ENCODE measurements around the gene NEK4. TPM values are rescaled to one million over a fixed set of nuclear protein-coding genes. Genes with fewer than 3 reads are reported as not detected.

NEK4 gene
- total RNA-seq, 1 donor, result 12.3 TPM

- Histone ChIP-seq H3K27me3 (ENCODE audit: insufficient read depth, low read length) (no peaks in the 10 kb centered on the region), H3K4me1 (ENCODE audit: insufficient read depth, low read length) (peaks cover 29% of the 10 kb centered on the region), H3K9me3 (ENCODE audit: low read depth, low read length) (no peaks in the 10 kb centered on the region), H3K4me3 (ENCODE audit: low read length) (no peak overlapping the region)
Measured at GRCh38 chr3:52670621-52671521, 99.9 kb downstream of the NEK4 start.

DNA sequence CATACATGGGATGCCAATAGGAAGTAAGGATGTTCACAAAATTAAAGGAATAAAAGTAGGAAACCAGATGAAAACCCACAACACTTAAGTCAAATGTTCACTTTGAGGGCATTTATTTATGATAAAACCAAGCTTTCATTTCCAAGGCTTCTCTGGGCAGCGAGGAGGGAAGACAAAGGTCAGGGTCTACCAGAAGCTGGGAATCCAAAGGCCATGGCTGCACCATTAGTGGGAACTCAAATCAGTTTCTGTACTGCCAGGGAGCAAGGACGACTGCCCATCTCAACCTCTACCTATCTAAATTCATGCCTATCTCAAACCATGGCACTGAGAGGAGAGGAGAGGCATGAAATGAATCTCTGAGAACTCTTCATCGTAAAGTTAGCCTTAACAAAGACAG lies 107.6 kb downstream of the NEK4 start:
- no peak overlapping the region for H3K4me3 ChIP-seq (ENCODE audit: low read length)
- H3K4me1 ChIP-seq (ENCODE audit: insufficient read depth, low read length), result no peaks in the 10 kb centered on the region
- H3K27me3 ChIP-seq (ENCODE audit: insufficient read depth, low read length), result no peaks in the 10 kb centered on the region
- no peaks in the 10 kb centered on the region for H3K9me3 ChIP-seq (ENCODE audit: low read depth, low read length)

DNA sequence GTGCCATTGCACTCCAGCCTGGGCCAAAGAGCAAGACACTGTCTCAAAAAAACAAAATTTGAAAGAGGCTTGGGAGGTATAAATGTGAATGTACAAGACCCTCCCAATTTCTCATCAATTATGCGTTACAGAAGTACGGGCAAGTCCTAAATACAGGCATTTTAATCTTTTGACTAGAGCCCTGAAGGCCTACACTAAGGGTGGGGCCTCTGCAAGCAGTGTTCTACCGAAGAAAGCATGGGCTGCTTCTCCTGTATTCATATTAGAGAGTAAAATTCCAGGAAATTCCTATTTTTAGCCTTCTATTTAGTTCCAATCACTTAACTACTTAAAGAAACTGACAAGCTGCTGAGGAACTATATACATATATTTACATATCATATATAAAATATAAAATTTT lies 110.7 kb downstream of the NEK4 start:
- Histone ChIP-seq H3K27me3 (ENCODE audit: insufficient read depth, low read length) (no peaks in the 10 kb centered on the region), H3K4me1 (ENCODE audit: insufficient read depth, low read length) (no peaks in the 10 kb centered on the region), H3K9me3 (ENCODE audit: low read depth, low read length) (no peaks in the 10 kb centered on the region)

More for the DNA sequence above, 110.7 kb downstream of the NEK4 start:
- H3K4me3 ChIP-seq (ENCODE audit: low read length), result no peak overlapping the region

Other genes starting within 250 kb of the NEK4 start
- 0.73 TPM for gene NT5DC2, start 237.1 kb downstream of the NEK4 start, total RNA-seq
- gene UQCC5, start 234.3 kb downstream of the NEK4 start, total RNA-seq, result 1.2 TPM
- gene PBRM1, start 85.0 kb downstream of the NEK4 start, total RNA-seq, result 48.7 TPM
- gene GNL3, start 84.9 kb downstream of the NEK4 start, total RNA-seq, result 110 TPM
- 7.6 TPM for gene GLT8D1, start 65.1 kb downstream of the NEK4 start, total RNA-seq
- gene SPCS1, start 64.8 kb downstream of the NEK4 start, total RNA-seq, result 44.7 TPM
- 0.52 TPM for gene ITIH1, start 6.7 kb upstream of the NEK4 start, total RNA-seq
- not detected for gene ITIH3, start 23.9 kb upstream of the NEK4 start, total RNA-seq
- 10.9 TPM for gene ITIH4, start 59.7 kb upstream of the NEK4 start, total RNA-seq
- 2.1 TPM for gene MUSTN1, start 64.1 kb upstream of the NEK4 start, total RNA-seq
- 27.3 TPM for gene STIMATE, start 126.6 kb upstream of the NEK4 start, total RNA-seq